ENCODE measurements around the gene RGSL1. TPM values are rescaled to one million over a fixed set of nuclear protein-coding genes. Genes with fewer than 3 reads are reported as not detected.

The RGSL1 gene
- total RNA-seq (not detected in 2 replicates), polyA plus RNA-seq (not detected in 2 replicates), polyA minus RNA-seq (ENCODE audit: low replicate concordance) (not detected in 2 replicates)
- not detected in 2 replicates for polyA plus RNA-seq (2012)

- Histone ChIP-seq H3K4me3 (replicated peaks in 1 of 4; ENCODE audit: control extremely low read depth in 1 of 4, insufficient read depth in 1 of 4, low read depth in 3 of 4, low read length in 4 of 4) (no peak within 1 kb of the TSS), H3K27me3 (ENCODE audit: control insufficient read depth, insufficient read depth, low read length) (no peaks in the 10 kb centered on the region), H3K27ac (ENCODE audit: insufficient read depth, low read length) (no peak within 1 kb of the TSS), H3K36me3 (ENCODE audit: control insufficient read depth, insufficient read depth, low read length) (no peaks in the 10 kb centered on the region), H3K9ac (ENCODE audit: insufficient read depth, low read length) (no peak within 1 kb of the TSS), H4K20me1 (ENCODE audit: control insufficient read depth, extremely low read depth, insufficient read depth, low read length) (no peaks in the 10 kb centered on the region), H3K9me3 (ENCODE audit: control insufficient read depth, insufficient read depth, low read depth, low read length) (no peaks in the 10 kb centered on the region), H3K4me1 (ENCODE audit: control insufficient read depth, extremely low read depth, insufficient read depth, low read length) (no peaks in the 10 kb centered on the region), H2AFZ (ENCODE audit: low read length) (no peak within 1 kb of the TSS), H3K79me2 (ENCODE audit: control insufficient read depth, insufficient read depth, low read length) (no peaks in the 10 kb centered on the region), H3K4me2 (ENCODE audit: extremely low read depth, insufficient read depth, low read length) (no peak within 1 kb of the TSS)
- DNase-seq (ENCODE audit: low read depth in 2 of 2): no peak
- TF ChIP-seq EZH2 (IDR thresholded peaks at IDR 0.05; ENCODE audit: low read length, missing control alignments) (no peak), CTCF (conservative IDR thresholded peaks at IDR 0.05 in 1 of 2, IDR thresholded peaks at IDR 0.05 in 1 of 2; ENCODE audit: low read depth in 1 of 2, low read length in 2 of 2) (no peak)
Measured at GRCh38 chr1:182450087-182450486, at the start of gene RGSL1. TSS of gene RGSL1 (plus strand) at chr1:182450146. CDS start at chr1:182450166, 20 bp downstream.

GRCh38 chr1:182400567-182400966 lies 49.4 kb upstream of the RGSL1 start, which contains the start of gene TEDDM1:
TSS of gene TEDDM1 (minus strand) at chr1:182400667. CDS start at chr1:182400485, 182 bp downstream.
- no peaks in the 10 kb centered on the region for H4K20me1 ChIP-seq (ENCODE audit: control insufficient read depth, extremely low read depth, insufficient read depth, low read length)
- DNase-seq (ENCODE audit: low read depth in 2 of 2): no peak
- H3K4me3 ChIP-seq (replicated peaks in 1 of 4; ENCODE audit: control extremely low read depth in 1 of 4, insufficient read depth in 1 of 4, low read depth in 3 of 4, low read length in 4 of 4): no peak within 1 kb of the TSS
- TF ChIP-seq CTCF (conservative IDR thresholded peaks at IDR 0.05 in 1 of 2, IDR thresholded peaks at IDR 0.05 in 1 of 2; ENCODE audit: low read depth in 1 of 2, low read length in 2 of 2) (no peak), EZH2 (IDR thresholded peaks at IDR 0.05; ENCODE audit: low read length, missing control alignments) (no peak)
- no peaks in the 10 kb centered on the region for H3K79me2 ChIP-seq (ENCODE audit: control insufficient read depth, insufficient read depth, low read length)
- no peaks in the 10 kb centered on the region for H3K27me3 ChIP-seq (ENCODE audit: control insufficient read depth, insufficient read depth, low read length)
- no peak within 1 kb of the TSS for H3K4me2 ChIP-seq (ENCODE audit: extremely low read depth, insufficient read depth, low read length)
- no peak within 1 kb of the TSS for H3K9ac ChIP-seq (ENCODE audit: insufficient read depth, low read length)
- H3K4me1 ChIP-seq (ENCODE audit: control insufficient read depth, extremely low read depth, insufficient read depth, low read length): no peaks in the 10 kb centered on the region
- H3K9me3 ChIP-seq (ENCODE audit: control insufficient read depth, insufficient read depth, low read depth, low read length): no peaks in the 10 kb centered on the region
- no peaks in the 10 kb centered on the region for H3K36me3 ChIP-seq (ENCODE audit: control insufficient read depth, insufficient read depth, low read length)
- no peak within 1 kb of the TSS for H2AFZ ChIP-seq (ENCODE audit: low read length)
- H3K27ac ChIP-seq (ENCODE audit: insufficient read depth, low read length): no peak within 1 kb of the TSS

- H4K20me1 ChIP-seq (ENCODE audit: control insufficient read depth, extremely low read depth, insufficient read depth, low read length): no peaks in the 10 kb centered on the region
- no peak overlapping the region for H2AFZ ChIP-seq (ENCODE audit: low read length)
- H3K36me3 ChIP-seq (ENCODE audit: control insufficient read depth, insufficient read depth, low read length): no peaks in the 10 kb centered on the region
- no peaks in the 10 kb centered on the region for H3K79me2 ChIP-seq (ENCODE audit: control insufficient read depth, insufficient read depth, low read length)
- H3K9ac ChIP-seq (ENCODE audit: insufficient read depth, low read length): no peak overlapping the region
- H3K27ac ChIP-seq (ENCODE audit: insufficient read depth, low read length): no peak overlapping the region
- H3K4me3 ChIP-seq (replicated peaks in 1 of 4; ENCODE audit: control extremely low read depth in 1 of 4, insufficient read depth in 1 of 4, low read depth in 3 of 4, low read length in 4 of 4): no peak overlapping the region
- H3K4me2 ChIP-seq (ENCODE audit: extremely low read depth, insufficient read depth, low read length): no peak overlapping the region
- TF ChIP-seq CTCF (conservative IDR thresholded peaks at IDR 0.05 in 1 of 2, IDR thresholded peaks at IDR 0.05 in 1 of 2; ENCODE audit: low read depth in 1 of 2, low read length in 2 of 2): no peak
- no peak for TF ChIP-seq EZH2 (IDR thresholded peaks at IDR 0.05; ENCODE audit: low read length, missing control alignments)
- no peak for DNase-seq (ENCODE audit: low read depth in 2 of 2)
- no peaks in the 10 kb centered on the region for H3K9me3 ChIP-seq (ENCODE audit: control insufficient read depth, insufficient read depth, low read depth, low read length)
- no peaks in the 10 kb centered on the region for H3K4me1 ChIP-seq (ENCODE audit: control insufficient read depth, extremely low read depth, insufficient read depth, low read length)
- H3K27me3 ChIP-seq (ENCODE audit: control insufficient read depth, insufficient read depth, low read length): no peaks in the 10 kb centered on the region
Measured at GRCh38 chr1:182404781-182405180, 45.2 kb upstream of the RGSL1 start.

Measured in fibroblast of lung (primary cell).